NCI-H1417 treated with DMSO at 0.1 percent for 48 hours (cell line): Measurements from ENCODE around the gene NECTIN2.
"Not testable (repeated sequence)": the region's sequence is repeated elsewhere in the genome, so short reads cannot be mapped to it uniquely, and the experiment has no call there.

Experiments
- DNase-seq: peaks from one replicate; lab custom pipeline; 2025; lab: John Stamatoyannopoulos, UW

The NECTIN2 gene

GRCh38 chr19:44851427-44851826 lies 5.3 kb downstream of the NECTIN2 start:
- no peak for DNase-seq

GRCh38 chr19:44855606-44856005 lies 9.5 kb downstream of the NECTIN2 start:
- DNase-seq, result no peak

- DNase-seq, result no peak
Observed at GRCh38 chr19:44856421-44857083, 10.5 kb downstream of the NECTIN2 start.

- no peak for DNase-seq
Observed at GRCh38 chr19:44857837-44858236, 11.7 kb downstream of the NECTIN2 start.

- not testable (repeated sequence) for DNase-seq
Observed at GRCh38 chr19:44861576-44861975, 15.5 kb downstream of the NECTIN2 start.

- no peak for DNase-seq
Observed at GRCh38 chr19:44863990-44864389, 17.9 kb downstream of the NECTIN2 start.

GRCh38 chr19:44865196-44865767 lies 19.2 kb downstream of the NECTIN2 start:
- DNase-seq, result no peak

GRCh38 chr19:44866664-44867063 lies 20.6 kb downstream of the NECTIN2 start:
- no peak for DNase-seq

GRCh38 chr19:44867578-44867977 lies 21.5 kb downstream of the NECTIN2 start:
- DNase-seq, result no peak

- DNase-seq, result no peak
Observed at GRCh38 chr19:44869733-44870470, 23.8 kb downstream of the NECTIN2 start.

GRCh38 chr19:44871809-44872208 lies 25.7 kb downstream of the NECTIN2 start:
- DNase-seq, result no peak

- DNase-seq, result no peak
Observed at GRCh38 chr19:44872661-44873060, 26.6 kb downstream of the NECTIN2 start.

- no peak for DNase-seq
Observed at GRCh38 chr19:44874317-44874716, 28.2 kb downstream of the NECTIN2 start.

GRCh38 chr19:44875666-44876451 lies 29.8 kb downstream of the NECTIN2 start:
- no peak for DNase-seq

- DNase-seq, result no peak
Observed at GRCh38 chr19:44876930-44877535, 30.9 kb downstream of the NECTIN2 start.

GRCh38 chr19:44878120-44878865 lies 32.2 kb downstream of the NECTIN2 start:
- DNase-seq, result no peak

- DNase-seq, result no peak
Observed at GRCh38 chr19:44879309-44880065, 33.4 kb downstream of the NECTIN2 start.

- DNase-seq, result no peak
Observed at GRCh38 chr19:44882063-44882462, 36.0 kb downstream of the NECTIN2 start.

- not testable (repeated sequence) for DNase-seq
Observed at GRCh38 chr19:44882619-44883397, 36.7 kb downstream of the NECTIN2 start.

- no peak for DNase-seq
Observed at GRCh38 chr19:44883922-44884321, 37.8 kb downstream of the NECTIN2 start.
